PFSK-1 (cell line): ENCODE measurements around the gene PEX26.

ENCODE experiments used
- FOXP2 ChIP-seq: optimal IDR thresholded peaks from 2 replicates; pipeline ENCODE3; 2011; ENCODE audit warnings: borderline replicate concordance, control low read depth, inconsistent platforms; ENCODE audit not compliant: insufficient read depth; ENCODE audit errors: extremely low read length, extremely low read depth
- POLR2AphosphoS5 ChIP-seq: IDR thresholded peaks from 2 replicates; pipeline ENCODE4 v1.6.1; 2012; ENCODE audit warnings: low read depth, mild to moderate bottlenecking, control low read depth, low read length, moderate library complexity
- SIN3A ChIP-seq: IDR thresholded peaks from 2 replicates; pipeline ENCODE4 v1.6.1; 2012; ENCODE audit warnings: mild to moderate bottlenecking, low read length, moderate library complexity, borderline replicate concordance; ENCODE audit not compliant: insufficient read depth
- TAF1 ChIP-seq: IDR thresholded peaks from 2 replicates; pipeline ENCODE4 v1.6.1; 2012; ENCODE audit warnings: low read length, control low read depth, borderline replicate concordance; ENCODE audit not compliant: insufficient read depth
- TF ChIP-seq, protein P1 (sequence below), 2 experiments: IDR thresholded peaks; 2 replicates each; pipeline versions ENCODE4 v1.6.1 to v1.8.0; 2011 to 2012; ENCODE audit warnings: low read depth in 2 of 2, low read length in 2 of 2, control low read depth in 1 of 2, inconsistent platforms in 1 of 2, mild to moderate bottlenecking in 1 of 2, moderate library complexity in 1 of 2; ENCODE audit not compliant: insufficient read depth in 1 of 2

The PEX26 gene

DNA sequence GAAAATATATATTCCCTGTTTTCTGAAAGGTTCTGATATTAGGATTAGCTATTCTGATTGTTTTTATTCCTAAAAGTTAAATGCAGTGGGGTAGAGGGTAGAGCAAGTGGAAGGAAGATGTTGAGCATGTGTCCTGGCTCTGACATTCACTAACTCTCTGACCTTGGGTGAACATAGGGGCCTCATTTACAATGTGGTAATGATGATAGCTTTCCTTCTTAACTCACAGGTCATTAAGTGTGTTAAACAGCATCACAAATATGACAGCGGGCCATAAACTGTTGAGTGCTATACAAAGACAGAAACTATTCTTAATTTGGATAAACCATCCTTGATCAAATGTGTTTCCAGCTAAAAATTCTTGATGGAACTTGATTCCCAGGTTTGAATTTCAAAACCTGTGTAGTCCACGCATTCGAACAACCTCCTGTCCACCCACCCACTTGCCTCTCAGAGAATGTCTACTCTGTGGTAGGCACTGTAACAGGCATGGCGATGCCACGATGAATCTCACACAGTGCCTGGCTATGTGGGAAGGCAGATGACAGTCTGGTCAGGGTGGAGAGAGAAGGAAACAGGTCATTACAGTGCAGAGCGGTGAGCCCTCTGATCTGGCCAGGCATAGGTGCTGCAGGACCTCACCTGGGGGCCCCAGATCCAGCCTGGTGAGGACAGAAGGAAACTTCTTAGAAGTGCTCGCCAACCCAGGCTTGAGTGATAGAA lies 19.3 kb upstream of the PEX26 start:
- no peak for TF ChIP-seq TAF1
- TF ChIP-seq, protein P1, sequence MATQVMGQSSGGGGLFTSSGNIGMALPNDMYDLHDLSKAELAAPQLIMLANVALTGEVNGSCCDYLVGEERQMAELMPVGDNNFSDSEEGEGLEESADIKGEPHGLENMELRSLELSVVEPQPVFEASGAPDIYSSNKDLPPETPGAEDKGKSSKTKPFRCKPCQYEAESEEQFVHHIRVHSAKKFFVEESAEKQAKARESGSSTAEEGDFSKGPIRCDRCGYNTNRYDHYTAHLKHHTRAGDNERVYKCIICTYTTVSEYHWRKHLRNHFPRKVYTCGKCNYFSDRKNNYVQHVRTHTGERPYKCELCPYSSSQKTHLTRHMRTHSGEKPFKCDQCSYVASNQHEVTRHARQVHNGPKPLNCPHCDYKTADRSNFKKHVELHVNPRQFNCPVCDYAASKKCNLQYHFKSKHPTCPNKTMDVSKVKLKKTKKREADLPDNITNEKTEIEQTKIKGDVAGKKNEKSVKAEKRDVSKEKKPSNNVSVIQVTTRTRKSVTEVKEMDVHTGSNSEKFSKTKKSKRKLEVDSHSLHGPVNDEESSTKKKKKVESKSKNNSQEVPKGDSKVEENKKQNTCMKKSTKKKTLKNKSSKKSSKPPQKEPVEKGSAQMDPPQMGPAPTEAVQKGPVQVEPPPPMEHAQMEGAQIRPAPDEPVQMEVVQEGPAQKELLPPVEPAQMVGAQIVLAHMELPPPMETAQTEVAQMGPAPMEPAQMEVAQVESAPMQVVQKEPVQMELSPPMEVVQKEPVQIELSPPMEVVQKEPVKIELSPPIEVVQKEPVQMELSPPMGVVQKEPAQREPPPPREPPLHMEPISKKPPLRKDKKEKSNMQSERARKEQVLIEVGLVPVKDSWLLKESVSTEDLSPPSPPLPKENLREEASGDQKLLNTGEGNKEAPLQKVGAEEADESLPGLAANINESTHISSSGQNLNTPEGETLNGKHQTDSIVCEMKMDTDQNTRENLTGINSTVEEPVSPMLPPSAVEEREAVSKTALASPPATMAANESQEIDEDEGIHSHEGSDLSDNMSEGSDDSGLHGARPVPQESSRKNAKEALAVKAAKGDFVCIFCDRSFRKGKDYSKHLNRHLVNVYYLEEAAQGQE (IDR thresholded peaks at IDR 0.05; ENCODE audit: insufficient read depth in 1 of 2, low read depth in 2 of 2, low read length in 2 of 2) = no peak

DNA sequence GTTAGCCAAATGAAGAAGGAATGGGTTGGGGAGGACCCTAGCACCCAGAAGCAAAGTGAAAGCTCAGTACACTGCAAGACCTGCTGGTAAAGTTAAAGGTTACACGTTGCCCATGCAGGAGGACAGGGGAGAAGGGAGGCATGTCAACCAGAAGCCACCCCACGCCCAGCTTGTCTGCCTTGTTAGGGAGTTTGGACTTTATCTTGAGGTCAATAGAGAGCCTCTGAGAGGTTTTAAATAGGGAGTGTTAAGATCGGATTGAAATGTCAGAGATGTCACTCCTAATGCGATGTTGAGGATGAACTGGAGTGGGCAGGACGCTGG lies 18.7 kb upstream of the PEX26 start:
- TF ChIP-seq TAF1 (no peak), POLR2AphosphoS5 (no peak), SIN3A (no peak), FOXP2 (no peak)

DNA sequence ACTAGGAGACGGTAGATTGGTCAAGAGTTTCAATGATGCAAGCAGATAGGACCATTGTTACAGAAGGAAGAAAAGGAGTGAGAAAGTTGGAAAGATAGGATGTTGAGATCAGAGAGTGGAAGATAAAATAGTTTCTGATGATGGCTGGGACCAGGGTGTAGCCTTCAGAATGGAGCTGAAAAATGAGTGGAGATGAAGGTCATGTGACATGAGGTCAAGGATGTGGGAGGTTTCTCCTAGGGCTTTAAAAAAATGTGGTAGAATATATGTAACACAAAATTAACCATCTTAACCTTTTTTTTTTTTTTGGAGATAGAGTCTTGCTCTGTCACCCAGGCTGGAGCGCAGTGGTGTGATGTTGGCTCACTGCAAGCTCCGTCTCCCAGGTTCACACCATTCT lies 18.3 kb upstream of the PEX26 start:
- TF ChIP-seq, protein P1 (IDR thresholded peaks at IDR 0.05; ENCODE audit: insufficient read depth in 1 of 2, low read depth in 2 of 2, low read length in 2 of 2) = no peak
- TF ChIP-seq TAF1 (no peak), POLR2AphosphoS5 (no peak), FOXP2 (no peak), SIN3A (no peak)

DNA sequence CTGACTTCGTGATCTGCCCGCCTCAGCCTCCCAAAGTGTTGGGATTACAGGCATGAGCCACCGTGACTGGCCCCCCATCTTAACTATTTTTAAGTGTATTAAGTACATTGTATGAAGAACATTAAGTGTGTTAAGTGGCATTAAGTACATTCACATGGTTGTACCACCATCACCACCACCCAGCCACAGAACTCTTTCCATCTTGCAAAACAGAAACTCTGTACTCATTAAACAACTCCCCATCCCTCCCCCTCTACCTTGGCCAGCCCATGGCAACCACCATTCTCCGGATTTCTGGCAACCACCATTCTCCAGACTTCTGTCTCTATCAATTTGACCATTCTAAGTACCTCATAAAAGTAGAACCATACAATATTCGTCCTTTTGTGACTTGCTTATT lies 17.8 kb upstream of the PEX26 start:
- no peak for TF ChIP-seq FOXP2
- no peak for TF ChIP-seq POLR2AphosphoS5
- TF ChIP-seq SIN3A = no peak
- TF ChIP-seq, protein P1 (IDR thresholded peaks at IDR 0.05; ENCODE audit: insufficient read depth in 1 of 2, low read depth in 2 of 2, low read length in 2 of 2) = no peak
- TF ChIP-seq TAF1 = no peak

DNA sequence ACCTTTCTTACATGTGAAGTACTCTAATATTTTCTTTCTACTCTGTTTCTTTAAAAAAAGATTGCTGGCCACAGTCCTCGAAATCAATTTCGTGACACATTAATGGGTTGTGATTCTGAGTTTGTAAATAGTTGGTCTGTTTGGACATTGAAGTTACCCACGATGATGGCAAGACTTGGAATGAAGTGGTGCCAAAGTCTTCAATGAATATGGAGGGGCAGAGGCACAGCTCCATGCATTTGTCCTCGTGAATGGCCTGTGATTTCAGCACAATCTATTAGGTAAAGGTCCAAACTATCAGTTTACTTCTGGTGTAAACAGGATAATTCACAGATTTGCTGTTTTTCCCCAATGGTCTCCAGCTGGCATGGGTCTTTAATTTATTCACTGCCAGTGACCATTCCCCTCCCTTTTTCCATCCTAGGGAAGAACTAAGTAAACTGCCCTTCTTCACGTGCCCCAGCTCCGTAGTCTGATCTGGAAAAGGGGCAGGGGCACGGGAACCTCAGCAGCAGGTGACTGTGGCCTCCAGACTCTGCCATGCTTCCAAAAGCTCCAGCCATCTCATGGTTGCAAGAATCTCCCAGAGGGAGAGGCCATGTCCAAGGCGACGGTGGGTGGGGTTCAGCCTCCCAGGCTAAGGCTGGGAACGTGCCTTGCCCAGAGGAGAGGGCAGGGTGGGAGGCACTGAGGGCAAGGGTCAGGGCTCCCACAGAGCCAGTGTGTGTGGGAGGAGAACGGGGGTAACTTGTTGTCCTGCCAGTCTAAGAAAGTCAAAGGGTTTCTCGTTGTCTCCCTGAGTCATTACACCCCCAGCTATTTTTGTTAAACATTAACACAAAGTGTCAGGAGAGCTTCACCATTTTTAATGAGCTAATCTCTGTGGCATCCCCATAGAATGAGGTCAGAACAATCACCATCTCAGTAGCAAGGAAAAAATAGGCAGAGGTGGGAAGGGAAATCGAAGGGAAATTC lies 16.9 kb upstream of the PEX26 start:
- TF ChIP-seq FOXP2 (no peak), POLR2AphosphoS5 (no peak), TAF1 (no peak), SIN3A (no peak)
- TF ChIP-seq, protein P1 (IDR thresholded peaks at IDR 0.05; ENCODE audit: insufficient read depth in 1 of 2, low read depth in 2 of 2, low read length in 2 of 2) = no peak
